Measurements from ENCODE around the gene TSHZ3.

DNA sequence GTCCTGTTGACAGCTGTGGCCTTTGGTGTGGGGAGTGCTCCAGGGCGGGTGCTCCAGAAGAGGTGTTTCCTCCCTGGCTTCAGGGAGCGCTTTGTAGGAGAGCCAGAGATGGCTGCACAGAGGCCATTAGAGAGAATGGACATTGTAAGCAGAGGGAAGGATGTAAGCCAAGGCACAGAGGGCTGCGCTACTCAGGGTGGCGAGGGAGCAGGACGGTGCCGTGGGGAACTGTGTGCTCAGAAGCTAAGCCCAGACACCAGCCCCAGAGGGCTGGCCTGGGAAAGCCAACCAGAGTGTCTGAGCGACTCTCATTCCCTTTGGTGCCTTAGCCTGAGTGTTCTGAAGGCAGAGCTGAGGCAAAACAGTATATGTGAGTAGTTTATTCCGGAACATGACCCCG lies 92.2 kb downstream of the TSHZ3 start:
- TF ChIP-seq CTCF (IDR thresholded peaks at IDR 0.05): no peak
- no peak for TF ChIP-seq POLR2A (IDR thresholded peaks at IDR 0.05)
